HG03196 (cell line): Measurements from ENCODE around the gene CDIP1.
"Not testable (repeated sequence)": the region's sequence is repeated elsewhere in the genome, so short reads cannot be mapped to it uniquely, and the experiment has no call there.

Experiments used
- ATAC-seq: cut with Tn5 transposase; IDR thresholded peaks from one replicate; pipeline ENCODE4 v1.9.1; 2021; ENCODE audit not compliant: unreplicated experiment

CDIP1 gene

DNA sequence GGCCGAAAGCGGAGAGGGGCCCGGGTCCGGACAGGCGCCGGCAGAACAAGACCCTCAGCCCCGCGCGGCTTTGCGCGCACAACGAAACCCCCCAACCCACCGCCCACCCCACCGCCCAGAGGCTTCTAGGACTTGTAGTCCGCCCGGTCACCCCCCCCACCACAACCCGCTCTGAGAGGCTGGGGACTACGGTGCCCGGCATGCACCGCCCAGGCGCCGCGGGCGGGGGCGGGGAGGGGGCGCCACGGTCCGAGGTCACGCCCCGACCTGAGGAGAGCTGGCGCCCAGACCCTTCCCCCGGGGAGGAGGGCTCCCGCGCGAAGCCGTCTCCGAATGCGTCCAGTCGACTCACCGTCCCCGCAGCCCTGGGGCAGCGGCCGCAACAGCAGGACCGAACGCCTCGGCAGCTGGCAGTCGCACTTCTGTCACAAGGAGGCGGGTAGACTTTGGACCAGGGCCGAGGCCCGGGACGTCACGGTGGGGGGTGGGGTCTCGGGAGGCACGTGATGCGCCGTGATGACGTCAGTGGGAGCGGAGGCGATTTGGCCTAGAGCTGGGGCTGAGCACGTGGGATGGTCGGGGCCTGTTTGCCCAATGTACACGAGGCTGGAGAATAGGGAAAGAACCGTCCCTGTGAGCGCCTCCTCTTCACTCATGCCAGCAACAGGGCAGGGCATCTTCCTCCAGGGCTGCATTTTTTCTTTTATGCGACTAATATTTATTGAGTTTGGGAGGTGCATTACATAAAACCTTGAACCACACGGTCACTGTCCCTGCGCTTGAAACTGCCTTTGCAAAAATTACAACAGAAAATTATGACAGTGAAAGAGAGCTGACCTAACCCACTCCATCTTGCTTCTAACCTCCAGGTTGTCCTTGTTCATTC is at the start of gene CDIP1:
Gene CDIP1, minus strand, starts transcription at position 424 of the 886 bp plus-strand sequence. CDS start 24,643 bp downstream, outside the sequence.
- ATAC-seq = peak; percentile 73

DNA sequence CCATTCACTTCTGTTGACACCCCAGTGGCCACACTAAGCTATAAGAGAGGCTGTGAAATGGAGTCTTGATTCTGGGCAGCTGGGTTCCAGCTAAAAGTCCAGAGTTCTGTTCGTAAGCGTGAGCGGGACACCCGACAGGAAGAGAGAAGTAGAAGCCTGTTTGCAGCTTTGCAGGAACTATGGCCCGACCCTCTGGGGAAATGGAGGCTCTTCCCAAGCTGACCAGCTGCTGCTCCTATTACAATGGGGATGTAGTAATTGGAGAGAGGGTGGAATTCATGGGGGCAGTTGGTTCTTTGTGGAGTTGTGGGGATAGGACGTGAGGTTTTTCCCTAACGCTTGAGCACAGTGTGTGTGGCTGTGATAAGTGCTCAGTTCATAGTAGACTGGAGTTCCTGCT is 47.7 kb upstream of the CDIP1 start:
- ATAC-seq = no peak

DNA sequence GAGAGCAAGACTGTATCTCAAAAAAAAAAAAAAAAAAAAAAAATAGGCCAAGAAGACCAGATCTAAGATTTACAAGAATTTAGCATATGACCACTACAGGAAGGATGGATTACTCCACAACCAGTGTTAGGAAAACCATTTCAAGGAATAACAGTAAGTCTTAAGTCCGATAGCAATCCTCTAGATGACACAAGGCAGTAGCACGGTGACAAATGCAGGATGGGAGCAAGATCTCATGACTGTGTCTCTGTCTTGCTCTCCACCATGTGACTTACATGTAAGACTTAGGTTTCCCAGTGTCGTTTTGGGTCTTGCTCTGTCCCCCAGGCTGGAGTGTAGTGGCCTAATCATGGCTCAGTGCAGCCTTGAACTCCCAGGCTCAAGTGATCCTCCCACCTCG is 45.3 kb upstream of the CDIP1 start:
- no peak for ATAC-seq

DNA sequence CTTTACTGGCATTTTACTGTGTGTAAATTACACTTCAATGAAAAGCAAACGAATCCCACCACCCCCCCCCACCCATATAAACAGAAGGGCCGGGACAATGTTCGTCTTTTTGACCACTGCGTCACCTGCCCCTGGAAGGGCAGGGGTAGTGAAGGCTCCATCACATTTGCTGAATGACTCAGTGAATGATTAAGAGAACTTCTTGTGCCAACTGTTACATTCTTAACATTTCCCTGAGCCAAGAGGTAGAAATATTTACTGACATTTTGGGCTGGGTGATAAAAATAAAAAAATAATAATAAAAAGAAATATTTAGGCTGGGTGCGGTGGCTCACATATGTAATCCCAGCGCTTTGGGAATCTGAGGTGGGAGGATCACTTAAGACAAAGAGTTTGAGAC is 41.7 kb upstream of the CDIP1 start:
- no peak for ATAC-seq

DNA sequence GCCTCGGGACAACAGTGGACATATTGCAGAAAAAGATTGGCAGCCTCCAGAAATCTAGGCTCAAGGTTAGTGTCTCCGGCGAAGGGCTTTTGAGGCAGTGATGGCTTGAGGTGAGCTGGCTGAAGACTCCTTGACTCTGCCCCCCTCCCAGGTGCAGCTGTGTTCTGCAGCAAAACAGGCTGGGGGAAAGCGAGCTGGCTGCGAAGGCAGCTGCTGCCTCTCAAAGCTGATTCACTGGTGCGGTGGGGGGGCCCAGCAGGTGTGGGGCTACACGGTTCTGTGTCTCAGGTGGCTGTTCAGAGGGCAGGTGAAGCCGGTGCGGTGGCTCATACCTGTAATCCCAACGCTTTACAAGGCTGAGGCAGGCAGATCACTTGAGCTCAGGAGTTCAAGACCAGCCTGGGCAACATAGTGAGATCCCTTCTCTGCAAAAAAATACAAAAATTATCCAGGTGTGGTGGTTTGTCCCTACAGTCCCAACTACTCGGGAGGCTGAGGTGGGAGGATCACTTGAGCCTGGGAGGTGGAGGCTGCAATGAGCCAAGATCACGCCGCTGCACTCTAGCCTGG is 40.5 kb upstream of the CDIP1 start:
- ATAC-seq = no peak

DNA sequence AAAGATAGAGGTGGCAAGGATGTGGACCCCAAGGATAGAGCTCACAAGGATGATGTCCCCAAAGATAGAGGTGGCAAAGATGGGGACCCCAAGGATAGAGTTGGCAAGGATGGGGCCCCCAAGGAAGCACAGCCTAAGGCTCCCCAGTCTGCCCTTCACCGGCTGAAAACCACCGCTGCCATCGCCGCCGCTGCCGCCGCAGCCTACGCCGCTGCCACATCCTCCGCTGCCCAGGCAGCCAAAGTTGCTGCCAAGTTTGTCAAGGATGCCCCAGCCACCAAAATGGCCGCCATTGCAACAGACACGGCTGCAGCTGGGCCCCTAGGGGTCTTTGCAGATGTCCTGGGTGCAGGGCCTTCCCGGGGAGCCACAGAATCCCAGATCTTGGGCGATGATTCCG is 37.4 kb upstream of the CDIP1 start:
- ATAC-seq = no peak

DNA sequence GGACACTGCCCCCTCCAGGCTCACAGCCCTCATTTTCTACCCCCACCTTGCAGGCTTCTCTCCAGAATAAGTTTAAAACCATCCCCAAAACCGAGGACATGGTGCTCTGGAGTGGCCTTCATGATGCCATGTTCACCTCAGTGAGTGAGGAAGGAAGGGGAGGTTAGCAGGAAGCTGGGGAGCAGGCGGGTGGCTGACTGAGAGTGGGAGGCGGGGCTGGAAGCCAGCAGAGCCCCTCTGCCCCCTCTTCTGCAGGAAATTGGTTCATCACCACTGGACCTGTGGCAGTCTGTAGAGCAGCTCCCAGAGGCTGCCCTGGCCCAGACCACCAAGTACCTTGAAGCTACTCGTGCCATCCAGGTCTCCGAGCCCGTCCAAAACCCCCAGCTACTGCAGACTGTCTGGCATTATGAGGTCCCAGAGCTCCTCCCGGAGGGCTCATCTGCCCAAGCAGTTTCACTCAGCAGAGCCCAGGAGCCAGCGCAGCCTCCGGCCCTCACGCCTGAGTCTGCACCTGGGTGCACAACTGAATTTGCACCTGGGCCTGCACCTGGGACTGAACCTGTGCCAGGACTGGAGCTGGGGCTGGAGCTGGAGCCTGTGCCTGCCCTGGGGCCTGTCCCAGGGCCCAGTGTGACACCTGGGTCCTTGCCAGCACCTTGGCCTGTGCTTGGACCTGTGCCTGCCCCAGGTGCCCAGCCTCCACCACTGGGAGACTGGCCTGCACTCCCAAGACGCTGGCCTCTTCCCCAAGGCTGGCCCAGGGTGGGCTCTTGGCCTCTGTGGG is 36.5 kb upstream of the CDIP1 start:
- ATAC-seq = no peak

DNA sequence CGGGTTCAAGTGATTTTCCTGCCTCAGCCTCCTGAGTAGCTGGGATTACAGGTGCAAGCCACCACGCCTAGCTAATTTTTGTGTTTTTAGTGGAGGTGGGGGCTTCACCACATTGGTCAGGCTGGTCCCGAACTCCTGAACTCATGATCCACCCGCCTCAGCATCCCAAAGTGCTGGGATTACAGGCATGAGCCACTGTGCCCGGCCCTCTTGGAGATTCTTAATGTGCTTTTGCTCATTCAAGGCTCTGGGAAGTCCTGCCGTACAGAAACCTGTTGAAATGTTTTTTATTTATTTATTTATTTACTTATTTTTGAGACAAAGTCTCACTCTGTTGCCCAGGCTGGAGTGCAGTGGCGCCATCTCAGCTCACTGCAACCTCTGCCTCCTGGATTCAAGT is 35.4 kb upstream of the CDIP1 start:
- ATAC-seq = not testable (repeated sequence)

DNA sequence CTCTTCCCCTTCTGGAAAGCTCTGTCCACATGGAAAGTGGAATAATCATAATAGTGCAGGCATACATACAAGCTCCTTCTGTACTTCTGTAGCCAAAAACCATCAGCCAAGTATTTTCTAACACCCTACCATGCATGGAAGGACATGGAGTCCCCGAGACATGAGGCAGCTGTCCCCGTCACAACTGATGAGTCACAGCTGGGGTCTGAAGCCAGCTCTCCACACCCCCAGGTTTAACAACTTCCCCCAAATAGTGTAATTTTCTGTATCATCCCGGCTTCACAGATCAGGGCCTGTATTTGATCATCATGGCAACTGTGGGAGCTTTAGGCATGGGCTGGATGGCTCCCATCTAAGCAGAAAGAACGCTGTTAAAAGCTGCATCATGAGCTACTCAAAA is 34.1 kb upstream of the CDIP1 start:
- no peak for ATAC-seq

DNA sequence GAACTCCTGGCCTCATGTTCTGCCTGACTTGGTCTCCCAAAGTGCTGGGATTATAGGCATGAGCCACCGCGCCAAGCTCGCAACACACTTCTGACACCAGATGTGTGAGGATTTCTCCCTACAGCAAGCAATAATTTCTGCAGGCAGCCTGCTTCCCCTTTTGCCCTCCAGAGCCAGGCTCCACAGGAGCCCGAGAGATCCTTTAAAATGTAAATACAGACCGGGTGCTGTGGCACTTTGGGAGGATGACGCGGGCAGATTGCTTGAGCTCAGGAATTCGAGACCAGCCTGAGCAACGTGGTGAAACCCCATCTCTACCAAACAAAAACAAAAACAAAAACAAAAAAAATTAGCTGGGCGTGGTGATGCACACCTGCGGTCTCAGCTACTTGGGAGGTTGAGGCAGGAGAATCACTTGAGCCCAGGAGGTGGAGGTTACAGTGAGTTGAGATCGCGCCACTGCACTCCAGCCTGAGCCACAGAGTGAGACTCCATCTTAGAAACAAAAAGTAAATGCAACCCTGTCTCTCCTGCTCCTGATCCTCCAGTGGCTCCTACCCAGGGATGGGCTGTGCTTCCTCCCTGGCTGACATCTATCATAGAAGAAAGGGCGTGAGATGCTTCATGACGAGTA is 32.2 kb upstream of the CDIP1 start:
- ATAC-seq = no peak

DNA sequence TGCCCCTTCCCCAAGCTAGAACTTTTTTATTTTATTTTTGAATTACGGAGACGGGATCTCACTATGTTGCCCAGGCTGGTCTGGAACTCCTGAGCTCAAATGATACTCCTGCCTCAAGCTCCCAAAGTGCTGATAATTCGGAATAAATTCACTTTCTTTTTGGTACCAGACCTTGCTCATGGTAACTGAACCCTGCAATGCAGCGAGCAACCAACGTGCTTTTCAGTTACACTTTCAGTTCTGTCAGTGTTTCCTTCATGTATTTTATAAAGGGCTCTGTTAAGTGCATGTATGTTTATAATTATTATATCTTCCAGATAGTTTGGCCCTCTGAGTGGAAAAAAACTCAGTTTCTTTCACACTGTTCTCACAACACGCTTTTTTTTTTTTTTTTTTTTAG is 31.5 kb upstream of the CDIP1 start:
- ATAC-seq = no peak

DNA sequence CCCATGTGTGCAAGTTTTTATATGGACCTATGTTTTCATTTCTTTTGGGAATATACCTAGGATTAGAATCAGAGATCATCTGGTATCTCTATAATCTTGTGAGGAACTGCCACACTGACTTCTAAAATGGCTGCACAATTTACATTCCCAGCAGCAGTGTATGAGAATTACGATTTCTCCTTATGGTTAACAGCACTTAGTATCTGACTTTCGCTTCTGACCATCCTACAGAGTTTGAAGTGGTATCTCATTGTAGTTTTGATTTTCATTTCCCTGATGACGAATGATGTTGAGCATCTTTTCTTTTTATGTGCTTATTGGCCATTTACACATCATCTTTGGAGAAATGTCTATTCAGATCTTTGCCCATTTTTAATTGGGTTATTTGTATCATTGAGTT is 27.6 kb upstream of the CDIP1 start:
- no peak for ATAC-seq

DNA sequence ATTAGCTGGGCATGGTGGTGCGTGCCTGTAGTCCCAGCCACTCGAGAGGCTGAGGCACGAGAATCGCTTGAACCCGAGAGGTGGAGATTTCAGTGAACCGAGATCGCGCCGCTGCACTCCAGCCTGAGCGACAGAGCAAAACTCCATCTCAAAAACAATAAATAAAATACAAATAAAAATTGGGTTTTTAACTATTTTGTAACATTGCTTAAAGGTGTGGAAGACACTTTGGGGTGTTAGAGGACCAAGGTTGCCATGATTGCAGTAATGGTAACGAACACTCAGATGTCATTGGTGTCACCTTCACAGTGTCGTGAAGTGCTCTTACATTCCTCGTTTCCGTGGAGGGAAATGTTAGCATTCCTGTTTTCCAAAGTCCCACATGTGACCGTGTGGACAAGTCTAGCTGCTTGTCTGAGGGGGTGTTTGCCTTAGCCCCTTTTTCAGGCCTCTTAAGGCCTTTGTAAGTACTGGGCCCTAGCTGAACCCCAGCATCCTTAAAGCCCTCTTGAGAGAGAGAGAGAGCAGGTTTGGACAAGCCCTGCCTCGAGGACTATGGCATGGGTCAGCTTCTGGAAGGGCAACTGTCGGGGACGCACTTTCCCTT is 26.2 kb upstream of the CDIP1 start:
- ATAC-seq = no peak

DNA sequence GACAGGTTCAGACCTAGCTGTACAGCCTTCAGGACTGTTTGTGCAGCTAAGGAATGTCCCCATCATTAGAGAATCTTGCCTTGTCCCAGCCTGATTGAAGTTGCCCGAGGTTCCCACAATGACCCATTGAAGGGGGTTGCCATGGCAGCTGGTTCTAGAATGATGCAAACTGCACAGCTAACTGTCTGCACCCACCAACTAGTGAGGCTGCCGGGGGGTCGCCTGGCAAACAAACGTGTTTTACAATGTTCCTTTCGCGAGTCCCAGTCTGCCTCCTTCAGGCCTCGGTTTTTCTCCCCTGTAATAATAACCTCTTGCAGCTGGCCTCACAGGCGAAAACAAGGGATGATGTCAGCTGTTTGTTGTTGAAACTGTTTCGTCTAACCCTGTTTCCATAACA is 23.0 kb upstream of the CDIP1 start:
- no peak for ATAC-seq

DNA sequence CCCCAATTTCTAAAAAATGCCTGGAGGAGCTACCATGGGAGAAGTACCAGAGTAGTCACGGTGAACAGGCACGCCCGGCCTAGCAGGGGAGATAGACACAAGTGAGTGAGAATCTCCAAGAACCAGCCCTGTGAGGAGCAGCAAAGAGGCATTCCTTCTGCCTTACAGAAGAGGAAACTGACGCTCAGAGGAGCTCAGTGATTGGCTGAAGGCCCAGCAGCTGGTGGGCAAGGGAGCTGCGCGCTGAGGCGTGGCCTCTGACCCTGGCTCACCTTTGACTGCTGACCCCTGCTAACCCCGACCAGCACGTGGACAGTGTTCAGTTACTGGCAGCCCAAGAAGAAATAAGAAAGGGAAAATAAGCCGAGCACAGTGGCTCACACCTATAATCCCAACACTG is 19.4 kb upstream of the CDIP1 start:
- no peak for ATAC-seq

DNA sequence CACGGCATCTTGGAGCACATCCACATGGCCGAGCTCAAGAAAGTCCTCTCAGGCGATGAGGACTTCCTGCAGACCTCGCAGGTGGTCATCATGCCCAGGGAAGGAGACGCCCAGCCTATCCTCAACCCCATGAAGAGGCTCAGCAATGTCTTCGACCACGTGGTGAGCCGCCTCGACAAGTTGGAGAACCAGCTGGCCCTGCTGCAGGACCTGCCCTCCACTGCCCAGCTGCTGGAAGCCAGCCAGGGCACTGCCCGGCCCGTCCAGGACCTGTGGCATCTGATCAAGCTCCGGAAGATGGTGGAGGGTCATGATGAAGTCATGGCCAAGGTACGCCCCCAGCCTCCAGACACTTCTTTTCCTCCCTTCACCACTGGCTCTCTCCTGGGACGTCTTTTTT is 18.0 kb upstream of the CDIP1 start:
- ATAC-seq = no peak

DNA sequence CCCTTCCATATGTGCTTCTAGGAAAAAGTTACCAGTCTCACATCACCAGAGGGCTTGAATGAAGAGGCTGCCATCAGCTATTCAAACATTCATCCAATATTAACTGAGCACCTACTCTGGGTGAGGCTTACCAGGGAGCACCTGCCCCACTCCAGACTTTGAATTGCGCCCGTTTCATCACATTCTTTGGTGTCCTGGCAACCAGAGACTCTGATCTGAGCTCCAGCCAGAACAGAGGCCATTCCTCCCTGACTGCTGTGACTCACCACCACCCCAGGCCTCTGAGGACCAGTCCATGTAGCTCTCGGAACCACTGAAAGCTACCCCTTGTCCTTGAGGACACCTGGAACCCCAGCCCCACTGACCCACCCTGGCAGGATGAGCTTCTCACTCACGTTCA is 17.5 kb upstream of the CDIP1 start, which contains the start of gene C16orf96:
Gene C16orf96, plus strand, starts transcription at position 229 of the 400 bp plus-strand sequence. Its CDS starts 150 bp downstream, at position 379.
- ATAC-seq = no peak

DNA sequence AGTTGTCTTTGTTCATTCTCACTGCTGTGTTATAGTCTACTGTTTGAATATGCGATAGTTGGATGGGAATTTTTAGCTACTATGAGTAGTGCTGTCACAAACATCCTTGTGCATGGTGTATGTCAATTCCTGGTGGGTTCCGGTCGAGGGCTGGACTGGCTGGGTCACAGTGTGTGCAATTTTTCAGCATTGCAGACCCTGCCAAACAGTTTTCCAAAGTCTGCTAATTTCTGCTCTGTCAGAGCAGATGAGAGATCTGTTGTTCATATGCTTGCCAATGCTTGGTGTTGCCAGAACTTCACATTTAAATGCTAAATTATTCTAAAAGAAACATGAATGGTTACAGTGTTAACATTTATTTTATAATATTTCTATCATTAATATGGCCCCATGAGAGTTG is 14.0 kb upstream of the CDIP1 start:
- no peak for ATAC-seq

DNA sequence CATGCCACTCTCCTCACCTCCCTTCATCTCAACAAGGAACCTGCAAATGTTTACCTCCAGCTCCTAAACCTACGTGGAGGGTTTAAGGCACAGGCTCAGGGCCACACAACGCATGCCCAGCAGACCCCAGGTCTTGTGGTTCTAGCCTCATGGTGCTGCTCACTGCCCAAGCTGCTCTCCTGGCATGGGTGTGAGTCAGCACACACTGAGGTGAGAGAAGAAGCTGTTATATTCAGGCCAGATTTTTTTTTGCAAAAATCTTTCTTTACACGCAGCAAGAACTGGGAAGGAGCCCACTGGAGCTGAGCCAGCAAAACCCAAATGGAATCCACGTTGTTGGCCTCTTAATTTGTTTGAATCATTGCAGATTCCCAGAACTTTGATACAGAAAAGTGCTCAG is 12.0 kb upstream of the CDIP1 start:
- no peak for ATAC-seq

DNA sequence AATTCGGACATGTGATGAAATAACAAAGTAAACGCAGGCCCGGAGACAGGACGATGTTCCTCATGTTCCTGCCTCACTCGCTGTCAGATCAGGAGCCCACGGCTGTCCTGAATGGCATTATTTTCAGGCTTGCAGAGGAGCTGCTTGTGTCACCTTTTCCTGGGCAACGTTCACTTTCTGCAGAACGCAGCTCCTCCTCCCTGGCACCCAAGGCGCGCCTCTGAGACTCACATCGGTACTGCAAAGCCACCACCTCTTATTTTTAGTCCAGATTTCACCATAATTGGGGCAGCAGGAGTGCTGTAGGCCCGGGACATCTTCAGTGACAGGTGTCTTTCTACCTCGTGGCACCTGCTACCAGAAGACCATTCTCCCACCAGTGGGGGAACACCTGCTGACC is 9.6 kb upstream of the CDIP1 start:
- ATAC-seq = no peak

DNA sequence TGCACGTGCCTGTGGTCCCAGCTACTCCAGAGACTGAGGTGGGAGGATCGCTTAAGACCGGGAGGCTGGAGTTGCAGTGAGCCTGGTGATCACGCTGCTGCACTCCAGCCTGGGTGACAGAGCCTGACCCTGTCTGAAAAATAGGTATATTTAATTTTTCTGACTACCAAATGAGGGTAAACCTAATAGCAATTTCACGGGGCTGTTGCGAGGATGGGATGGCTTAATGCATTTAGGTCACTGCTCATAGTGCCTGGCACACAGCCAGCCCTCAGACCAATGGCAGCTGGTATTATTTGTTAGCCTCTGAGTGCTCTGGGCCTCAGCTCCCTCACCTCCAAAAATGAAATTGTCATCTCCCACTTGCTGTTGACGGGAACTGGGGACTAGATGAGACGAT is 5.9 kb upstream of the CDIP1 start:
- no peak for ATAC-seq
